HL-60 (cell line): ENCODE results near the gene GPR142.

ENCODE experiments used
- DNase-seq, 2 experiments: peaks; one replicate each; pipeline ENCODE4 v3.0.0-alpha.2; 2010 to 2020; ENCODE audit warnings: low read depth in 1 of 2, low spot score in 1 of 2
- H3K27ac ChIP-seq: fragments of 250-450 bp; sonication (Bioruptor Pico); replicated peaks from 2 replicates; pipeline ENCODE4 v1.5.1; 2020; ENCODE audit warnings: mild to moderate bottlenecking, moderate library complexity
- H3K27me3 ChIP-seq: fragments of 250-450 bp; sonication (Bioruptor Pico); 2 replicates; pipeline ENCODE4 v1.5.1; 2021; ENCODE audit warnings: mild to moderate bottlenecking, moderate library complexity; ENCODE audit not compliant: insufficient read depth, poor library complexity, severe bottlenecking
- H3K4me3 ChIP-seq: replicated peaks from 2 replicates; pipeline ENCODE4 v1.5.1; 2011; ENCODE audit warnings: mild to moderate bottlenecking, control low read depth, low read length; ENCODE audit not compliant: insufficient read depth
- GABPA ChIP-seq: IDR thresholded peaks from 2 replicates; pipeline ENCODE4 v1.6.1; 2012; ENCODE audit warnings: low read depth
- POLR2AphosphoS5 ChIP-seq: IDR thresholded peaks from 2 replicates; pipeline ENCODE4 v1.6.1; 2012; ENCODE audit warnings: low read depth
- SPI1 ChIP-seq: IDR thresholded peaks from 2 replicates; pipeline ENCODE4 v1.6.1; 2012; ENCODE audit warnings: low read depth, mild to moderate bottlenecking, borderline replicate concordance
- TF ChIP-seq, protein P1 (sequence below): IDR thresholded peaks from one replicate; pipeline ENCODE4 v1.5.1; 2011; ENCODE audit warnings: low read length, control low read depth, inconsistent platforms; ENCODE audit not compliant: insufficient read depth
- TF ChIP-seq, protein P2 (sequence below): IDR thresholded peaks from 2 replicates; pipeline ENCODE4 v1.6.1; 2012; ENCODE audit warnings: low read depth; ENCODE audit not compliant: insufficient replicate concordance

GPR142 gene

DNA sequence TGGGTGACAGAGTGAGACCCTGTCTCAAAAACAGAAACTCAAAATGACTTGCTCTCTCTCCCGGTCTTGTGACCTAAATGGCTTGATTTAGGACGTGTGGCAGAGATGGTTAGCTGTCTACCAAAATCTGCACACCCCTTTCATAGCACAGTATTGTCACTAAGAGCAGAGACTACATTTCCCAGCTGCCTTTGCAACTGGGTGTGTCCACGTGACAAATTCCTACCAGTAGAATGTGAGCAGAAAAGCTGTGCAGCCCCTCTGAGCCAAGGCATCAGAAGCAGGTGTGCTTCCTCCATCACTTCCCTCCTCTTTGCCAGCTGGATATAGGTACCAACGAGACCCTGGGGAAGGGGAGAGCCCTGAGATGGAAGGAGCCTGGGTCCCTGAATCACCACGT, 25.5 kb downstream of the GPR142 start:
- no peaks in the 10 kb centered on the region for H3K27me3 ChIP-seq
- DNase-seq = no peak
- TF ChIP-seq SPI1 (no peak), GABPA (no peak), POLR2AphosphoS5 (no peak)
- TF ChIP-seq, protein P1, sequence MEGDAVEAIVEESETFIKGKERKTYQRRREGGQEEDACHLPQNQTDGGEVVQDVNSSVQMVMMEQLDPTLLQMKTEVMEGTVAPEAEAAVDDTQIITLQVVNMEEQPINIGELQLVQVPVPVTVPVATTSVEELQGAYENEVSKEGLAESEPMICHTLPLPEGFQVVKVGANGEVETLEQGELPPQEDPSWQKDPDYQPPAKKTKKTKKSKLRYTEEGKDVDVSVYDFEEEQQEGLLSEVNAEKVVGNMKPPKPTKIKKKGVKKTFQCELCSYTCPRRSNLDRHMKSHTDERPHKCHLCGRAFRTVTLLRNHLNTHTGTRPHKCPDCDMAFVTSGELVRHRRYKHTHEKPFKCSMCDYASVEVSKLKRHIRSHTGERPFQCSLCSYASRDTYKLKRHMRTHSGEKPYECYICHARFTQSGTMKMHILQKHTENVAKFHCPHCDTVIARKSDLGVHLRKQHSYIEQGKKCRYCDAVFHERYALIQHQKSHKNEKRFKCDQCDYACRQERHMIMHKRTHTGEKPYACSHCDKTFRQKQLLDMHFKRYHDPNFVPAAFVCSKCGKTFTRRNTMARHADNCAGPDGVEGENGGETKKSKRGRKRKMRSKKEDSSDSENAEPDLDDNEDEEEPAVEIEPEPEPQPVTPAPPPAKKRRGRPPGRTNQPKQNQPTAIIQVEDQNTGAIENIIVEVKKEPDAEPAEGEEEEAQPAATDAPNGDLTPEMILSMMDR = no peak
- TF ChIP-seq, protein P2, sequence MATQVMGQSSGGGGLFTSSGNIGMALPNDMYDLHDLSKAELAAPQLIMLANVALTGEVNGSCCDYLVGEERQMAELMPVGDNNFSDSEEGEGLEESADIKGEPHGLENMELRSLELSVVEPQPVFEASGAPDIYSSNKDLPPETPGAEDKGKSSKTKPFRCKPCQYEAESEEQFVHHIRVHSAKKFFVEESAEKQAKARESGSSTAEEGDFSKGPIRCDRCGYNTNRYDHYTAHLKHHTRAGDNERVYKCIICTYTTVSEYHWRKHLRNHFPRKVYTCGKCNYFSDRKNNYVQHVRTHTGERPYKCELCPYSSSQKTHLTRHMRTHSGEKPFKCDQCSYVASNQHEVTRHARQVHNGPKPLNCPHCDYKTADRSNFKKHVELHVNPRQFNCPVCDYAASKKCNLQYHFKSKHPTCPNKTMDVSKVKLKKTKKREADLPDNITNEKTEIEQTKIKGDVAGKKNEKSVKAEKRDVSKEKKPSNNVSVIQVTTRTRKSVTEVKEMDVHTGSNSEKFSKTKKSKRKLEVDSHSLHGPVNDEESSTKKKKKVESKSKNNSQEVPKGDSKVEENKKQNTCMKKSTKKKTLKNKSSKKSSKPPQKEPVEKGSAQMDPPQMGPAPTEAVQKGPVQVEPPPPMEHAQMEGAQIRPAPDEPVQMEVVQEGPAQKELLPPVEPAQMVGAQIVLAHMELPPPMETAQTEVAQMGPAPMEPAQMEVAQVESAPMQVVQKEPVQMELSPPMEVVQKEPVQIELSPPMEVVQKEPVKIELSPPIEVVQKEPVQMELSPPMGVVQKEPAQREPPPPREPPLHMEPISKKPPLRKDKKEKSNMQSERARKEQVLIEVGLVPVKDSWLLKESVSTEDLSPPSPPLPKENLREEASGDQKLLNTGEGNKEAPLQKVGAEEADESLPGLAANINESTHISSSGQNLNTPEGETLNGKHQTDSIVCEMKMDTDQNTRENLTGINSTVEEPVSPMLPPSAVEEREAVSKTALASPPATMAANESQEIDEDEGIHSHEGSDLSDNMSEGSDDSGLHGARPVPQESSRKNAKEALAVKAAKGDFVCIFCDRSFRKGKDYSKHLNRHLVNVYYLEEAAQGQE = no peak
- H3K27ac ChIP-seq = no peak overlapping the region
- H3K4me3 ChIP-seq = no peak overlapping the region

DNA sequence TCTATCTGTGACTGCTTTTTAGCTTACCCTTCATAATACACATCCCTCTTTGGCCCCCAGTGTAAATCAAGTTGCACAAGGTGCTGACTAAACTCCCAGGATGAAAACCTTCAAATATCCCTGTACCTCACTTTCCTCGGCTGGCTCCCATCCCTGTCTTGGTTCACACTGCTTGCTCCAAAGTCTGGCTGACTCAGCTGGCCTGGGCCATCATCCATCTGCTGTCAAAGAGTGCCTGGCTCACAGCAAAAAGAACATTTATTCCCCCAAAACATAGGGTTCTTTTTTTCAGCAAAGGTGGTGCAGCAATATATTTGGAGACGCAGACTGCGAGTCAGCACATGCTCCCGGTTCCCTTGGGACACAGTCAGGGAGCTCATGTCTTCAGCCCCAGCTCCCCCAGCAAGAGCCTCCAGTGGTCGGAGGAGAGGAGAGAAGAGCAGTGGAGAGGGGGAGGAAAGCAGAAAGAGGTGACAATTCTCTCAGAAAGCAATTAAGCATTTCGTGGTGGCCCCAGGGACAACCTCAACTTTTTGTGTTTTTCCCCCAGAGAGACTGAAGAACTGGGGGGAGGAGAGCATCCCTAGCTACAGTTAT, 26.1 kb downstream of the GPR142 start:
- no peak for DNase-seq
- no peaks in the 10 kb centered on the region for H3K27me3 ChIP-seq
- H3K27ac ChIP-seq = no peak overlapping the region
- TF ChIP-seq SPI1 = peak; percentile 25; the same call in 1 of the 2 replicates
- TF ChIP-seq, protein P1 = no peak
- no peak overlapping the region for H3K4me3 ChIP-seq

DNA sequence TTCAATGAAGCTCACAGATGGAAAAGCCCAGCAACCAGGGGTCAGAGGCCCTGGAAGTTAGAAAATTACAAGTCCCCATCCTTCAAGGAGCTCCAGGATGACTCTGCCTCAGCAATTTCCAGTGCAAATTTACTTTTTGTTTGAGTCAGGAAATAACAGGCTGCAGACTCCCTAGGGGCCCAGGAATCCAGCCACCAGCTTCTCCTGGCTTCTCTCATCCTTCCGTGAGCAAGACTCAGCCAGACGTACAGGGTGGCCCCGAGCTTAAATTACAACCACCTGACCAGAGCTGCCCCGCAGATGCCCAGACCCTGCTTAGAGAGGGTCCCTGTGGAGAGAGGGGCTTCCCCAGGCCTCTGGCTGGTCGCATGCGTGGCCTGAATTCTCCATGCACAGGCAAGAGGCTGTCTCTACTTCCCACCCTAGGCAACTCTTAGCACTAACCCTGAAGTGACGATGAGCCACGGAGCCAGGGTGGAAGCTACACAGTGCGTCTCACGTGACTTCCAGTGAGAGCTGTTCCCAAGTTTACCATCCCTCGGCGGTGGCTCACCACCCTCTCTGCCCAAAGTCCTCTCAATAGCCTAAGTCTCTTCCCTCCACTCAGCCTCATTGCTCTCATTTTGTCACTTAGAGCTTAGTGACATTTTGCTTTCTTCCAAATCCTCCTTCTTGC, 27.1 kb downstream of the GPR142 start:
- H3K27ac ChIP-seq = no peak overlapping the region
- no peaks in the 10 kb centered on the region for H3K27me3 ChIP-seq
- no peak for DNase-seq
- TF ChIP-seq SPI1 = no peak
- TF ChIP-seq, protein P2 = no peak
- TF ChIP-seq, protein P1 = no peak
- no peak for TF ChIP-seq POLR2AphosphoS5
- TF ChIP-seq GABPA = no peak
- H3K4me3 ChIP-seq = no peak overlapping the region
